PC-9 (cell line): ENCODE data around the gene DVL1.

Experiments used
- CTCF ChIP-seq: fragments of 200-600 bp; sonication (generic); conservative IDR thresholded peaks from 2 replicates; pipeline ENCODE4 v1.6.1; 2017; ENCODE audit warnings: mixed run types, antibody characterized with exemption, mild to moderate bottlenecking, moderate library complexity
- EZH2 ChIP-seq: fragments of 200-600 bp; sonication (generic); IDR thresholded peaks from 2 replicates; pipeline ENCODE4 v1.8.0; 2017; ENCODE audit warnings: antibody characterized with exemption, low read depth

DNA sequence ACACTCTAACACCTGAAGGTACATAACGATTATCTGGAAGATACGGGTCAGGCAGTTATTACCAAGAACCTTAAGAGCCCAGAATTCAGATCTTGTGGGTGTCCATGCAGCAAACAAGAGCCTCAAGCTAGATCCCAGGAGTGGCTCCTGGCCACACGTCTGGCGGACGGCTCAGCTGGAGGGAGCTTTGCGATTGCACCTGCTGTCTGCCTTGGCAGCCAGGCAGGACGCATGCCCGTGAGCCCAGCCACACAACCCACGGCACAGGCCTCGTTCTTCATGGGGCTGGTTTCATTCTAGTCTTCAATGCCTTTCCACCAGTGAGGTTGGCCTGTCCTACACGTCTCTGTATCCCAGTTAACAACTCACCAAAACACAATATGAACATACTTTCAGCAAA is 44.2 kb upstream of the DVL1 start:
- TF ChIP-seq CTCF = no peak
- no peak for TF ChIP-seq EZH2
